HG03103 (cell line): ENCODE data around the gene MPPE1.
A peak's percentile ranks its signal among the peaks of the same experiment; 100 is the strongest.
"Not testable (repeated sequence)": the region's sequence is repeated elsewhere in the genome, so short reads cannot be mapped to it uniquely, and the experiment has no call there.

Experiments used
- ATAC-seq: cut with Tn5 transposase; IDR thresholded peaks from one replicate; pipeline ENCODE4 v1.9.1; 2021; ENCODE audit warnings: low read depth; ENCODE audit not compliant: unreplicated experiment

Gene MPPE1

GRCh38 chr18:11908182-11909060 lies at the start of gene MPPE1:
TSS of gene MPPE1 (minus strand) at chr18:11908317. CDS start at chr18:11897264, 11,053 bp downstream.
- peak; percentile 78 for ATAC-seq

- no peak for ATAC-seq
Measured at GRCh38 chr18:11957636-11958035, 49.5 kb upstream of the MPPE1 start.

- ATAC-seq: no peak
Measured at GRCh38 chr18:11956371-11957308, 48.5 kb upstream of the MPPE1 start.

- no peak for ATAC-seq
Measured at GRCh38 chr18:11955239-11956029, 47.3 kb upstream of the MPPE1 start.

- no peak for ATAC-seq
Measured at GRCh38 chr18:11953113-11953512, 45.0 kb upstream of the MPPE1 start.

GRCh38 chr18:11951390-11951851 lies 43.3 kb upstream of the MPPE1 start:
- no peak for ATAC-seq

GRCh38 chr18:11950824-11951223 lies 42.7 kb upstream of the MPPE1 start:
- no peak for ATAC-seq

GRCh38 chr18:11948852-11949523 lies 40.9 kb upstream of the MPPE1 start:
- ATAC-seq: no peak

- ATAC-seq: peak; percentile 92
Measured at GRCh38 chr18:11947214-11948191, 39.4 kb upstream of the MPPE1 start.

GRCh38 chr18:11946756-11947155 lies 38.6 kb upstream of the MPPE1 start:
- no peak for ATAC-seq

GRCh38 chr18:11945834-11946659 lies 37.9 kb upstream of the MPPE1 start:
- not testable (repeated sequence) for ATAC-seq

GRCh38 chr18:11944786-11945185 lies 36.7 kb upstream of the MPPE1 start:
- ATAC-seq: no peak

- ATAC-seq: no peak
Measured at GRCh38 chr18:11944252-11944651, 36.1 kb upstream of the MPPE1 start.

- ATAC-seq: no peak
Measured at GRCh38 chr18:11943551-11943950, 35.4 kb upstream of the MPPE1 start.

GRCh38 chr18:11940956-11941355 lies 32.8 kb upstream of the MPPE1 start:
- ATAC-seq: no peak

GRCh38 chr18:11937874-11938478 lies 29.9 kb upstream of the MPPE1 start:
- no peak for ATAC-seq

GRCh38 chr18:11932393-11932792 lies 24.3 kb upstream of the MPPE1 start:
- ATAC-seq: no peak
